Liver (tissue), 3 donors: ENCODE measurements around the gene SEC14L5.

Experiments
- ATF3 ChIP-seq: IDR thresholded peaks from 2 replicates; pipeline ENCODE4 v1.6.1; 2016; ENCODE audit warnings: antibody characterized with exemption
- CTCF ChIP-seq: fragments of 150-350 bp; IDR thresholded peaks from 2 replicates; pipeline ENCODE4 v1.5.1; 2017; ENCODE audit warnings: improper control_type of control experiment, low read depth, low read length; ENCODE audit not compliant: missing input control
- JUND ChIP-seq, 2 donors: IDR thresholded peaks; 2 replicates each; pipeline ENCODE4 v1.6.1; 2016; ENCODE audit warnings: antibody characterized with exemption in 2 of 2
- NR2F2 ChIP-seq: IDR thresholded peaks from 2 replicates; pipeline ENCODE4 v1.6.1; 2016; ENCODE audit warnings: antibody characterized with exemption
- REST ChIP-seq: IDR thresholded peaks from 2 replicates; pipeline ENCODE4 v1.6.1; 2016; ENCODE audit warnings: antibody characterized with exemption, mild to moderate bottlenecking
- RXRA ChIP-seq, 2 donors: IDR thresholded peaks; 2 replicates each; pipeline ENCODE4 v1.6.1; 2017 to 2018; ENCODE audit warnings: antibody characterized with exemption in 2 of 2, mild to moderate bottlenecking in 1 of 2
- SP1 ChIP-seq: IDR thresholded peaks from 2 replicates; pipeline ENCODE4 v1.6.1; 2018; ENCODE audit warnings: antibody characterized with exemption, mild to moderate bottlenecking
- TAF1 ChIP-seq: conservative IDR thresholded peaks from 2 replicates; pipeline ENCODE4 v1.6.1; 2016; ENCODE audit warnings: antibody characterized with exemption, mild to moderate bottlenecking
- donor health status: healthy.
- donor health status: healthy.

GRCh38 chr16:4976611-4977145 lies 18.5 kb downstream of the SEC14L5 start:
- no peak for TF ChIP-seq SP1
- no peak for TF ChIP-seq CTCF
- TF ChIP-seq RXRA (IDR thresholded peaks at IDR 0.05) = no peak
- no peak for TF ChIP-seq TAF1
- TF ChIP-seq REST = no peak
- no peak for TF ChIP-seq JUND (IDR thresholded peaks at IDR 0.05)
- TF ChIP-seq ATF3 = no peak
- TF ChIP-seq NR2F2 = no peak
